ENCODE measurements around the gene IRGM.
"Not testable (repeated sequence)": the region's sequence is repeated elsewhere in the genome, so short reads cannot be mapped to it uniquely, and the experiment has no call there.

Gene IRGM

DNA sequence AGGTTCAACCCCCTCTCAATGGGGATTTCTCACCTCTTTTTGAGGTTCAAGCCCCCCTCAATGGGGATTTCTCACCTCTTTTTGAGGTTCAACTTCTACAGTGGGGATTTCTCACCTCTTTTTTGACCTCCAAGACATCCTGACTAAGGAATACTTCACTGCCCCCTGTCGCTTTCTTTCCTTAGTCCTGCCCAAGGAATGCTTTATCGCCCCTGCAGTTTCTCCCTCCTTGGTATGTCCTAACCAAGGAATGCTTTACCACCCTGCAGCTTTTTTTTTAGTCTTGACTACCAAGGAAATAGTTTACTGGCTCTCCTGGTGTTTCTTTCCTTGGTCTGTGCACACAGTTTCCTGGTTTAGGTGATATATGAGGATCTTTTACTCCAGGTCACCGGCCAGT lies 9.6 kb upstream of the IRGM start:
- H3K27me3 ChIP-seq (ENCODE audit: control insufficient read depth, insufficient read depth, low read length, poor library complexity, severe bottlenecking): no peaks in the 10 kb centered on the region
- H3K4me3 ChIP-seq (ENCODE audit: insufficient read depth, low read depth, low read length): no peak overlapping the region
- WGBS, 2 experiments: 83 to 86% methylated on average over 3 of the region's 3 CpGs
- no peaks in the 10 kb centered on the region for H3K36me3 ChIP-seq (ENCODE audit: control insufficient read depth, insufficient read depth, low read length)
- H3K9me3 ChIP-seq (ENCODE audit: control insufficient read depth, low read length): no peaks in the 10 kb centered on the region
- H3K27ac ChIP-seq (ENCODE audit: insufficient read depth, low read depth, low read length, poor library complexity, severe bottlenecking): no peak overlapping the region
- no peaks in the 10 kb centered on the region for H3K4me1 ChIP-seq (ENCODE audit: control insufficient read depth, insufficient read depth, low read length)

GRCh38 chr5:150845185-150845859 lies 999 bp upstream of the IRGM start:
- not testable (repeated sequence) for H3K27ac ChIP-seq (ENCODE audit: insufficient read depth, low read depth, low read length, poor library complexity, severe bottlenecking)
- 95 to 96% methylated on average over 32 of the region's 32 CpGs for WGBS, 2 experiments

GRCh38 chr5:150846654-150847333 lies 473 bp downstream of the IRGM start:
- H3K27ac ChIP-seq (ENCODE audit: insufficient read depth, low read depth, low read length, poor library complexity, severe bottlenecking): no peak overlapping the region
- no peak overlapping the region for H3K4me3 ChIP-seq (ENCODE audit: insufficient read depth, low read depth, low read length)
- no peaks in the 10 kb centered on the region for H3K9me3 ChIP-seq (ENCODE audit: control insufficient read depth, low read length)
- H3K4me1 ChIP-seq (ENCODE audit: control insufficient read depth, insufficient read depth, low read length): no peaks in the 10 kb centered on the region
- peaks cover 3% of the 10 kb centered on the region for H3K27me3 ChIP-seq (ENCODE audit: control insufficient read depth, insufficient read depth, low read length, poor library complexity, severe bottlenecking)
- WGBS, 2 experiments: 72% methylated on average over 22 of the region's 22 CpGs
- no peaks in the 10 kb centered on the region for H3K36me3 ChIP-seq (ENCODE audit: control insufficient read depth, insufficient read depth, low read length)

More at GRCh38 chr5:150845185-150845859, 999 bp upstream of the IRGM start:
- H3K4me1 ChIP-seq (ENCODE audit: control insufficient read depth, insufficient read depth, low read length); H3K36me3 ChIP-seq (ENCODE audit: control insufficient read depth, insufficient read depth, low read length); H3K9me3 ChIP-seq (ENCODE audit: control insufficient read depth, low read length); H3K4me3 ChIP-seq (ENCODE audit: insufficient read depth, low read depth, low read length); H3K27me3 ChIP-seq (ENCODE audit: control insufficient read depth, insufficient read depth, low read length, poor library complexity, severe bottlenecking): not testable (repeated sequence)

GRCh38 chr5:150847334-150847695 lies 994 bp downstream of the IRGM start:
- Histone ChIP-seq H3K4me3 (ENCODE audit: insufficient read depth, low read depth, low read length) (no peak overlapping the region), H3K27ac (ENCODE audit: insufficient read depth, low read depth, low read length, poor library complexity, severe bottlenecking) (no peak overlapping the region), H3K27me3 (ENCODE audit: control insufficient read depth, insufficient read depth, low read length, poor library complexity, severe bottlenecking) (peaks cover 3% of the 10 kb centered on the region), H3K36me3 (ENCODE audit: control insufficient read depth, insufficient read depth, low read length) (no peaks in the 10 kb centered on the region), H3K4me1 (ENCODE audit: control insufficient read depth, insufficient read depth, low read length) (no peaks in the 10 kb centered on the region), H3K9me3 (ENCODE audit: control insufficient read depth, low read length) (no peaks in the 10 kb centered on the region)
- WGBS, 2 experiments: 58% methylated on average over 5 of the region's 5 CpGs

- H3K27ac ChIP-seq (ENCODE audit: insufficient read depth, low read depth, low read length, poor library complexity, severe bottlenecking): no peak overlapping the region
- no peaks in the 10 kb centered on the region for H3K36me3 ChIP-seq (ENCODE audit: control insufficient read depth, insufficient read depth, low read length)
Observed at GRCh38 chr5:150848271-150848670, 1.9 kb downstream of the IRGM start.

DNA sequence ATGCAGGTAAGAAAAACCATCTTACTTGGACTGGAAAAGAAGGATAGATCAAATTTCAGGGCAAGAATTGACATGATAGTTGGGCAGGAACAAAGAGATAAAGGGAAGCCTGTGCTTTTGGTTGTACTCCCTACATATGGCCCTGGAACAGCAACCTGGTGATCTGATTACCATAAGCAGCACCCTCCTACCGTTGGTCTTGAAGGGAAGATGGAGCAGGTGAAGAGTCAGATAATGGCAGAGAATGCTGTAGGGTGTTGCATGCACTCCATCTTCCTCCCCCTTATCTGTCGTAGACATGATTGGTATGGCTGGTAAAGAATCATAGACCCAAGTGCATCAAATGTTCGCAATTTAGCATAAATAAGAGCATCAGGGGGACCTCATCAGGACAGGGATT lies 4.7 kb downstream of the IRGM start:
- Histone ChIP-seq H3K27me3 (ENCODE audit: control insufficient read depth, insufficient read depth, low read length, poor library complexity, severe bottlenecking) (peaks cover 3% of the 10 kb centered on the region), H3K4me3 (ENCODE audit: insufficient read depth, low read depth, low read length) (no peak overlapping the region), H3K27ac (ENCODE audit: insufficient read depth, low read depth, low read length, poor library complexity, severe bottlenecking) (no peak overlapping the region), H3K36me3 (ENCODE audit: control insufficient read depth, insufficient read depth, low read length) (no peaks in the 10 kb centered on the region), H3K4me1 (ENCODE audit: control insufficient read depth, insufficient read depth, low read length) (no peaks in the 10 kb centered on the region), H3K9me3 (ENCODE audit: control insufficient read depth, low read length) (no peaks in the 10 kb centered on the region)
- 81% methylated on average over 3 of the region's 3 CpGs for WGBS, 2 experiments

More at GRCh38 chr5:150848271-150848670, 1.9 kb downstream of the IRGM start:
- no peaks in the 10 kb centered on the region for H3K4me1 ChIP-seq (ENCODE audit: control insufficient read depth, insufficient read depth, low read length)
- peaks cover 3% of the 10 kb centered on the region for H3K27me3 ChIP-seq (ENCODE audit: control insufficient read depth, insufficient read depth, low read length, poor library complexity, severe bottlenecking)
- no peaks in the 10 kb centered on the region for H3K9me3 ChIP-seq (ENCODE audit: control insufficient read depth, low read length)
- 83 to 87% methylated on average over 4 of the region's 4 CpGs for WGBS, 2 experiments
- no peak overlapping the region for H3K4me3 ChIP-seq (ENCODE audit: insufficient read depth, low read depth, low read length)

DNA sequence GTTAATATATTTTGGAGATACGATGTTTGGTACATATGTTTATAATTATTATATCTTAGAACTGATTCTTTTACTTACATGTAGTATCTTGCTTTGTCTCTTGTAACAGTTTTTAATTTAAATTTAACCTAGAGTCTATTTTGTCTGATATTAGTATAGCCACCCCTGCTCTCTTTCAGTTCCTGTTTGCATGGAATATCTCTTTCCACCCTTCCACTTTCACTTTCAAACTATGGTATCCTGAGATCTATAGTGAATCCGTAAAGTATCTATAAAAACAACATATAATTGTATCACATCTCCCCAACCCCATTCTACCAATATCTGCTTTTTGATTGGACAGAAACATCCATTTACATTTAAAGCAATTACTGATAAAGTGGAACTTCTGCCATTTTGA lies 7.2 kb downstream of the IRGM start:
- H3K4me3 ChIP-seq (ENCODE audit: insufficient read depth, low read depth, low read length): no peak overlapping the region
- WGBS, 2 experiments: 90 to 100% methylated on average over 1 of the region's 2 CpGs
- H3K4me1 ChIP-seq (ENCODE audit: control insufficient read depth, insufficient read depth, low read length): no peaks in the 10 kb centered on the region
- H3K36me3 ChIP-seq (ENCODE audit: control insufficient read depth, insufficient read depth, low read length): no peaks in the 10 kb centered on the region
- H3K9me3 ChIP-seq (ENCODE audit: control insufficient read depth, low read length): no peaks in the 10 kb centered on the region
- H3K27ac ChIP-seq (ENCODE audit: insufficient read depth, low read depth, low read length, poor library complexity, severe bottlenecking): no peak overlapping the region
- H3K27me3 ChIP-seq (ENCODE audit: control insufficient read depth, insufficient read depth, low read length, poor library complexity, severe bottlenecking): no peaks in the 10 kb centered on the region

- not testable (repeated sequence) for H3K9me3 ChIP-seq (ENCODE audit: control insufficient read depth, low read length); H3K4me3 ChIP-seq (ENCODE audit: insufficient read depth, low read depth, low read length); H3K27ac ChIP-seq (ENCODE audit: insufficient read depth, low read depth, low read length, poor library complexity, severe bottlenecking); H3K36me3 ChIP-seq (ENCODE audit: control insufficient read depth, insufficient read depth, low read length); H3K4me1 ChIP-seq (ENCODE audit: control insufficient read depth, insufficient read depth, low read length); H3K27me3 ChIP-seq (ENCODE audit: control insufficient read depth, insufficient read depth, low read length, poor library complexity, severe bottlenecking)
- 92 to 93% methylated on average over 1 of the region's 3 CpGs for WGBS, 2 experiments
Observed at GRCh38 chr5:150856700-150857099, 10.4 kb downstream of the IRGM start.

DNA sequence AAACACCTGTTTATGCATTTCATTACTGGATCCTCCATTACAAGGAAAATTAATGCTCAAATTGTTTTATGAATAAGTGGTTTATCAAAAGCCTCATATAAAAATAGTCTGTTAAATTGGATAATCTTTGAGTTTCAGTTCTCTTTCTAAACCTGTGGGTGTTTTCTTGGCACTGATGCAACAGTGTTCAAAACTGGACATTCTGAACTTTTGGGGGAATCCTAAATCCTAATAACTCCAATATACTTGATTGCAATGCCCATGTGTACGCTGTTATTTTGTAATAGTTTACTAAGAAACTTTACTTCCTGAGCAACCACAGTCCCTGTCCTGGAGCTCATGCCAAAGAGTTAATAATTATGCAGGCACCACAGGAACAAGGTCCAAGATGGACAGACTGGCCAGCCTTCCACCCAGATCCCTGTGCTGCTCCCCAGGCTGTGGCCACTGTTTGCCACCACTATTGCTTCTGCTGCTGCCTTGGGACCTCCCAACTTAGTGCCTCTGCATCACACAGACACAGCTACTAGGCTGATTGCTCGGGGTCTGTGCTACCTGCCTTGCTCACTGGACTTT lies 14.0 kb downstream of the IRGM start:
- H3K27me3 ChIP-seq (ENCODE audit: control insufficient read depth, insufficient read depth, low read length, poor library complexity, severe bottlenecking): no peaks in the 10 kb centered on the region
- WGBS, 2 experiments: 61 to 81% methylated on average over 2 of the region's 2 CpGs
- H3K4me1 ChIP-seq (ENCODE audit: control insufficient read depth, insufficient read depth, low read length): no peaks in the 10 kb centered on the region
- no peaks in the 10 kb centered on the region for H3K9me3 ChIP-seq (ENCODE audit: control insufficient read depth, low read length)
- no peaks in the 10 kb centered on the region for H3K36me3 ChIP-seq (ENCODE audit: control insufficient read depth, insufficient read depth, low read length)
- no peak overlapping the region for H3K4me3 ChIP-seq (ENCODE audit: insufficient read depth, low read depth, low read length)
- no peak overlapping the region for H3K27ac ChIP-seq (ENCODE audit: insufficient read depth, low read depth, low read length, poor library complexity, severe bottlenecking)

DNA sequence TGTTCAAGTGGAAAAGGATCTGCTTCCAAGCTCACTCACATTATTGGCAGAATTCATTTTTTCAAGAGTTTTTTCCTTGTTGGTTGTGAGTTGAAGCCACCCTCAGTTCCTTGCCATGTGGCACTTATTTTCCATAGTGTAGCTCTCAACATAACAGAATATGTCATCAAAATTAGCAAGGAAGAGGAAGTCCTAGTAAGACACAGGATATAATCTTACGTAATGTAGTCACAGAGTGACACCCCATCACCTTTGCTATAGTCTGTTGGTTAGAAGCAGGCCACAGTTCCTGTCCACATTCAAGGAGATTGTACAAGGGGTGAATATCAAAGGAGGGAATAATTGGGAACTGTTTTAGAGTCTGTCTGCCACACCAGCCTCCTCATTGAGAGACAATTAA lies 15.7 kb downstream of the IRGM start:
- no peaks in the 10 kb centered on the region for H3K9me3 ChIP-seq (ENCODE audit: control insufficient read depth, low read length)
- no peaks in the 10 kb centered on the region for H3K36me3 ChIP-seq (ENCODE audit: control insufficient read depth, insufficient read depth, low read length)
- H3K27me3 ChIP-seq (ENCODE audit: control insufficient read depth, insufficient read depth, low read length, poor library complexity, severe bottlenecking): no peaks in the 10 kb centered on the region
- no peak overlapping the region for H3K27ac ChIP-seq (ENCODE audit: insufficient read depth, low read depth, low read length, poor library complexity, severe bottlenecking)
- no peaks in the 10 kb centered on the region for H3K4me1 ChIP-seq (ENCODE audit: control insufficient read depth, insufficient read depth, low read length)
- 88 to 100% methylated on average over 1 of the region's 1 CpG for WGBS, 2 experiments
- no peak overlapping the region for H3K4me3 ChIP-seq (ENCODE audit: insufficient read depth, low read depth, low read length)

Data from ectodermal cell (in vitro differentiated cells).